SK-N-SH (cell line): Measurements from ENCODE around the gene CLN6. TPM values are rescaled to one million over a fixed set of nuclear protein-coding genes. Genes with fewer than 3 reads are reported as not detected.

ENCODE experiments used
- CTCF ChIA-PET: fragments of 300-600, 350-600 bp; formaldehyde crosslinking; extraction: SDS; loops from one replicate; lab custom pipeline; 2021; lab: Yijun Ruan, JAX
- POLR2A ChIA-PET: fragments of 350-600 bp; sonication (Branson Sonifier 250); formaldehyde crosslinking; extraction: SDS; loops from one replicate; lab custom pipeline; 2020; ENCODE audit warnings: antibody characterized with exemption, inconsistent platforms; lab: Yijun Ruan, JAX
- DNase-seq: peaks from one replicate; pipeline ENCODE4 v3.0.0; 2012
- H2AFZ ChIP-seq: fragments of 200-600 bp; sonication (generic); 2 replicates; pipeline ENCODE4 v1.8.1; 2016; ENCODE audit warnings: antibody characterized with exemption, mild to moderate bottlenecking, low read depth
- H3F3A ChIP-seq: fragments of 200-600 bp; sonication (generic); replicated peaks from 2 replicates; pipeline ENCODE3; 2016; ENCODE audit warnings: antibody characterized with exemption, mild to moderate bottlenecking; ENCODE audit not compliant: insufficient read depth
- H3K27ac ChIP-seq, 2 experiments: fragments of 200-500 bp in 1 of 2; fragments of 200-600 bp in 1 of 2; sonication (Bioruptor generic) in 1 of 2; sonication (generic), shearing (Covaris generic) in 1 of 2; 2 replicates each; pipeline versions ENCODE4 v1.5.1 to v1.6.1; 2014 to 2016; ENCODE audit warnings: low read depth in 2 of 2, inconsistent platforms in 1 of 2, low read length in 1 of 2, mild to moderate bottlenecking in 1 of 2, mixed read lengths in 1 of 2
- H3K27me3 ChIP-seq: fragments of 200-600 bp; sonication (generic), shearing (Covaris generic); 2 replicates; pipeline ENCODE4 v1.6.1; 2016; ENCODE audit warnings: mixed run types; ENCODE audit not compliant: insufficient read depth
- H3K36me3 ChIP-seq, 2 experiments: fragments of 200-500 bp in 1 of 2; fragments of 200-600 bp in 1 of 2; sonication (Bioruptor generic) in 1 of 2; sonication (generic) in 1 of 2; replicated peaks in 1 of 2; 2 replicates each; pipeline versions ENCODE3 to v1.5.1; 2014 to 2016; ENCODE audit warnings: low read length in 1 of 2, mild to moderate bottlenecking in 1 of 2; ENCODE audit not compliant: insufficient read depth in 2 of 2, control insufficient read depth in 1 of 2
- H3K4me1 ChIP-seq, 2 experiments: fragments of 200-500 bp in 1 of 2; fragments of 200-600 bp in 1 of 2; sonication (Bioruptor generic) in 1 of 2; sonication (generic), shearing (Covaris generic) in 1 of 2; 2 replicates each; pipeline versions ENCODE4 v1.5.1 to v1.6.1; 2014 to 2016; ENCODE audit warnings: low read depth in 1 of 2, low read length in 1 of 2, mixed run types in 1 of 2; ENCODE audit not compliant: insufficient read depth in 2 of 2, control insufficient read depth in 1 of 2
- H3K4me2 ChIP-seq: fragments of 200-600 bp; sonication (generic), shearing (Covaris generic); 2 replicates; pipeline ENCODE4 v1.6.1; 2017; ENCODE audit warnings: mixed run types
- H3K4me3 ChIP-seq, 2 experiments: fragments of 200-500 bp in 1 of 2; fragments of 200-600 bp in 1 of 2; sonication (Bioruptor generic) in 1 of 2; sonication (generic), shearing (Covaris generic) in 1 of 2; 2 replicates each; pipeline versions ENCODE4 v1.5.1 to v1.8.1; 2014 to 2016; ENCODE audit warnings: low read depth in 2 of 2, inconsistent platforms in 1 of 2, low read length in 1 of 2, mild to moderate bottlenecking in 1 of 2, mixed read lengths in 1 of 2, moderate library complexity in 1 of 2
- H3K79me2 ChIP-seq: fragments of 200-600 bp; sonication (generic); 2 replicates; pipeline ENCODE4 v1.8.1; 2017; ENCODE audit warnings: mild to moderate bottlenecking; ENCODE audit not compliant: insufficient read depth
- H3K9ac ChIP-seq: fragments of 200-600 bp; sonication (generic); 2 replicates; pipeline ENCODE4 v1.6.1; 2017; ENCODE audit warnings: mixed run types
- H3K9me2 ChIP-seq: fragments of 200-600 bp; sonication (generic); 2 replicates; pipeline ENCODE4 v1.6.1; 2017; ENCODE audit warnings: mixed run types
- H3K9me3 ChIP-seq: fragments of 200-600 bp; sonication (generic); 2 replicates; pipeline ENCODE4 v1.6.1; 2017; ENCODE audit warnings: mixed run types, mild to moderate bottlenecking, moderate library complexity
- H4K20me1 ChIP-seq: fragments of 200-600 bp; sonication (generic); 2 replicates; pipeline ENCODE4 v1.6.1; 2017; ENCODE audit warnings: mild to moderate bottlenecking, mixed run types; ENCODE audit not compliant: insufficient read depth
- CHD2 ChIP-seq: fragments of 150-350 bp; IDR thresholded peaks from 2 replicates; pipeline ENCODE4 v1.6.1; 2018; ENCODE audit warnings: low read length; ENCODE audit not compliant: partially characterized antibody
- ELF1 ChIP-seq: IDR thresholded peaks from 2 replicates; pipeline ENCODE4 v1.4.0; 2012
- FOXJ3 ChIP-seq: sonication (generic); formaldehyde crosslinking; IDR thresholded peaks from 2 replicates; pipeline ENCODE4 v1.5.1; 2020; ENCODE audit warnings: mild to moderate bottlenecking, missing genetic modification reagents
- FOXM1 ChIP-seq: IDR thresholded peaks from 2 replicates; pipeline ENCODE4 v1.4.0; 2012; ENCODE audit warnings: low read depth, mild to moderate bottlenecking
- MAX ChIP-seq: IDR thresholded peaks from 2 replicates; pipeline ENCODE4 v1.4.0; 2012; ENCODE audit warnings: low read depth
- MEF2A ChIP-seq: IDR thresholded peaks from 2 replicates; pipeline ENCODE4 v1.4.0; 2012; ENCODE audit warnings: low read depth, borderline replicate concordance
- MXI1 ChIP-seq: IDR thresholded peaks from 2 replicates; pipeline ENCODE4 v1.6.1; 2012; ENCODE audit warnings: mild to moderate bottlenecking, low read depth, low read length, improper control_type of control experiment
- NRF1 ChIP-seq: IDR thresholded peaks from 2 replicates; pipeline ENCODE4 v1.6.1; 2012; ENCODE audit warnings: low read depth, mild to moderate bottlenecking, low read length
- SIN3A ChIP-seq: IDR thresholded peaks from 2 replicates; pipeline ENCODE4 v1.6.1; 2012; ENCODE audit warnings: low read depth, mild to moderate bottlenecking, low read length, moderate library complexity, borderline replicate concordance
- TAF1 ChIP-seq: IDR thresholded peaks from 2 replicates; pipeline ENCODE4 v1.6.1; 2012; ENCODE audit warnings: low read depth, mild to moderate bottlenecking, low read length, moderate library complexity, borderline replicate concordance
- TEAD4 ChIP-seq: IDR thresholded peaks from 2 replicates; pipeline ENCODE4 v1.4.0; 2012; ENCODE audit warnings: mild to moderate bottlenecking, borderline replicate concordance; ENCODE audit not compliant: insufficient read depth
- YY1 ChIP-seq: IDR thresholded peaks from 2 replicates; pipeline ENCODE4 v1.4.0; 2012; ENCODE audit warnings: low read depth, mild to moderate bottlenecking
- WGBS: methylation state at CpG from one replicate; pipeline ENCODE4 v1.1.6; 2017; ENCODE audit warnings: low lambda C conversion rate; 5-methylcytosine and 5-hydroxymethylcytosine counted together
- polyA plus RNA-seq, 3 experiments: library from polyadenylated mRNA; depleted of rRNA; stranded (reverse); fragments of >200 nt; gene quantifications; 2 replicates each; pipeline ENCODE4 v1.2.3, GENCODE V29; 2012
- TF ChIP-seq, protein P1 (sequence below): IDR thresholded peaks from 2 replicates; pipeline ENCODE4; 2012
- TF ChIP-seq, protein P2 (sequence below): fragments of 200-600 bp; sonication (generic); IDR thresholded peaks from 2 replicates; pipeline ENCODE4 v1.6.1; 2017; ENCODE audit warnings: antibody characterized with exemption, mild to moderate bottlenecking, moderate library complexity
- TF ChIP-seq, protein P3 (sequence below): IDR thresholded peaks from 2 replicates; pipeline ENCODE4 v1.4.0; 2012; ENCODE audit warnings: low read depth, borderline replicate concordance

CLN6 gene
- polyA plus RNA-seq, 1 of the 3 experiments (the other 2 are of a cell fraction) = 27.5 TPM

DNA sequence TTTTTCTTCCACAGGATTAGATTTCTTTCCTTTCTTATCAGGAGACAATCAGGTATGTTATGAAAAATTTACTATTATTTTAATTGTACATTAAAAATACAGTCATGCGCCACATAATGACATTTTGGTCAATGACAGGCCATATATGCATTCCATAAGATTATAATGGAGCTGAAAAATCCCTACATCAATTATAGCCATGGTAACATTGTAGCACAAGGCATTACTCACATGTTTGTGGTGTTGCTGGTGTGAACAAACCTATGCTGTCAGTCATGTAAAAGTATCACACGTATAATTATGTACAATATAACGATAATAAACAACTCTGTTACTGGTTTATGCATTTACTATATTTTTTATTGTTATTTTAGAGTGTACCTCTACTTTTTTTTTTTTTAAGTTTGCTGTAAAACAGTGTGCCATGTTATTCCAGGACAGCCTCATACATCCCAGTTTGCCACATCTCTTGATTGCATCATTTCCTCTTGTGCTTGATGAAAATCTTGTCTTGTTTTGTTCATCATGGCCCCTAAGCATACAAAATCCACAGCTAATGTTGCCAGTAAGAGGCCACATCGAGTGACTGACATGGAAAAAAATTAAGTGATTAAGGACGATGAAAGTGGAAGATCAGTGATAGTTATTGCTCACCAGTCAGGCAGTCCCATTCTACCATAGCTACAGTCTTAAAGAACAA, 45.8 kb downstream of the CLN6 start:
- Histone ChIP-seq H3K4me2 (no peak overlapping the region), H3K36me3 (peaks cover 32 to 41% of the 10 kb centered on the region in 2 experiments), H3F3A (peaks cover 33% of the 10 kb centered on the region), H3K4me3 (no peak overlapping the region), H3K27me3 (no peaks in the 10 kb centered on the region), H3K4me1 (peaks cover 20 to 24% of the 10 kb centered on the region in 2 experiments), H3K9me3 (no peaks in the 10 kb centered on the region), H4K20me1 (no peaks in the 10 kb centered on the region), H2AFZ (no peak overlapping the region), H3K9me2 (no peaks in the 10 kb centered on the region), H3K27ac (peak overlapping the region; percentile 15 to 63), H3K79me2 (no peaks in the 10 kb centered on the region; the same call in 1 of the 2 replicates), H3K9ac (no peak overlapping the region)
- POLR2A ChIA-PET = interaction anchor here (0.7 kb wide), 1 partner anchor 45 kb away, joined by 3 read pairs; no protein-coding TSS in a partner anchor
- TF ChIP-seq, protein P1, sequence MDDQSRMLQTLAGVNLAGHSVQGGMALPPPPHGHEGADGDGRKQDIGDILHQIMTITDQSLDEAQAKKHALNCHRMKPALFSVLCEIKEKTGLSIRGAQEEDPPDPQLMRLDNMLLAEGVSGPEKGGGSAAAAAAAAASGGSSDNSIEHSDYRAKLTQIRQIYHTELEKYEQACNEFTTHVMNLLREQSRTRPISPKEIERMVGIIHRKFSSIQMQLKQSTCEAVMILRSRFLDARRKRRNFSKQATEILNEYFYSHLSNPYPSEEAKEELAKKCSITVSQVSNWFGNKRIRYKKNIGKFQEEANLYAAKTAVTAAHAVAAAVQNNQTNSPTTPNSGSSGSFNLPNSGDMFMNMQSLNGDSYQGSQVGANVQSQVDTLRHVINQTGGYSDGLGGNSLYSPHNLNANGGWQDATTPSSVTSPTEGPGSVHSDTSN = no peak
- TF ChIP-seq, protein P2, sequence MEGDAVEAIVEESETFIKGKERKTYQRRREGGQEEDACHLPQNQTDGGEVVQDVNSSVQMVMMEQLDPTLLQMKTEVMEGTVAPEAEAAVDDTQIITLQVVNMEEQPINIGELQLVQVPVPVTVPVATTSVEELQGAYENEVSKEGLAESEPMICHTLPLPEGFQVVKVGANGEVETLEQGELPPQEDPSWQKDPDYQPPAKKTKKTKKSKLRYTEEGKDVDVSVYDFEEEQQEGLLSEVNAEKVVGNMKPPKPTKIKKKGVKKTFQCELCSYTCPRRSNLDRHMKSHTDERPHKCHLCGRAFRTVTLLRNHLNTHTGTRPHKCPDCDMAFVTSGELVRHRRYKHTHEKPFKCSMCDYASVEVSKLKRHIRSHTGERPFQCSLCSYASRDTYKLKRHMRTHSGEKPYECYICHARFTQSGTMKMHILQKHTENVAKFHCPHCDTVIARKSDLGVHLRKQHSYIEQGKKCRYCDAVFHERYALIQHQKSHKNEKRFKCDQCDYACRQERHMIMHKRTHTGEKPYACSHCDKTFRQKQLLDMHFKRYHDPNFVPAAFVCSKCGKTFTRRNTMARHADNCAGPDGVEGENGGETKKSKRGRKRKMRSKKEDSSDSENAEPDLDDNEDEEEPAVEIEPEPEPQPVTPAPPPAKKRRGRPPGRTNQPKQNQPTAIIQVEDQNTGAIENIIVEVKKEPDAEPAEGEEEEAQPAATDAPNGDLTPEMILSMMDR = no peak
- TF ChIP-seq ELF1 (no peak), MXI1 (no peak), SIN3A (no peak), CHD2 (no peak), TEAD4 (no peak), YY1 (no peak), MEF2A (no peak), FOXM1 (no peak), FOXJ3 (CRISPR knock-in tag) (no peak), NRF1 (no peak), TAF1 (no peak), MAX (no peak)
- TF ChIP-seq, protein P3, sequence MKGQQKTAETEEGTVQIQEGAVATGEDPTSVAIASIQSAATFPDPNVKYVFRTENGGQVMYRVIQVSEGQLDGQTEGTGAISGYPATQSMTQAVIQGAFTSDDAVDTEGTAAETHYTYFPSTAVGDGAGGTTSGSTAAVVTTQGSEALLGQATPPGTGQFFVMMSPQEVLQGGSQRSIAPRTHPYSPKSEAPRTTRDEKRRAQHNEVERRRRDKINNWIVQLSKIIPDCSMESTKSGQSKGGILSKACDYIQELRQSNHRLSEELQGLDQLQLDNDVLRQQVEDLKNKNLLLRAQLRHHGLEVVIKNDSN = no peak
- CTCF ChIA-PET = interaction anchor here (0.7 to 3.2 kb wide), 6 partner anchors 12 to 962 kb away, joined by 3 to 14 read pairs (median 7); no protein-coding TSS in a partner anchor
- 73% methylated on average over 5 of the region's 5 CpGs for WGBS
- no peak for DNase-seq
